Stimulated activated CD4-positive, alpha-beta T cell treated with anti-CD3 and anti-CD28 coated beads, TNF-alpha, amount 100 ng/mL, for 4 hours (primary cell): ENCODE results near the gene GADD45B.
"Not testable (repeated sequence)": the region's sequence is repeated elsewhere in the genome, so short reads cannot be mapped to it uniquely, and the experiment has no call there.

Source experiments
- DNase-seq, 3 experiments: peaks; one replicate each; pipeline ENCODE4 v3.0.0-alpha.2; 2020; ENCODE audit warnings: low read depth in 3 of 3

The GADD45B gene

DNA sequence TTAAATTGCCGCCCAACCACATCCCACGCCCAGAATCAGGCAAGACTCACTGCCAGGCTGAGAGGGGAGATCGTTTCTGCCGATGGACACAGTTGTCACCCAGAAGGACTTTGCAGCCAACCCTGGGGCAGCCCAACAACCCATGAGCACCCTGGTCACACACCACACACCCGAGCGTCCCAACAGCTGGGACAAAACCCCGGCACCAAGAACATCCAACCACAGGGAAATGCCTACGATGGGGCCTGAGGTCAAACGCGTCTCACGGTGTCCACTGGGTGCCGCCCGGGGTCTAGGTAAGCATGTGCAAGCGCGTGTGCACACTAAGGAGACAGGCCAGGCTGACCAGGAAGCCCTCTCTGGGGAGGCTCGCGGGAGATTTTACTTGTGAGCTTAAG is 32.1 kb upstream of the GADD45B start:
- DNase-seq, result no peak

DNA sequence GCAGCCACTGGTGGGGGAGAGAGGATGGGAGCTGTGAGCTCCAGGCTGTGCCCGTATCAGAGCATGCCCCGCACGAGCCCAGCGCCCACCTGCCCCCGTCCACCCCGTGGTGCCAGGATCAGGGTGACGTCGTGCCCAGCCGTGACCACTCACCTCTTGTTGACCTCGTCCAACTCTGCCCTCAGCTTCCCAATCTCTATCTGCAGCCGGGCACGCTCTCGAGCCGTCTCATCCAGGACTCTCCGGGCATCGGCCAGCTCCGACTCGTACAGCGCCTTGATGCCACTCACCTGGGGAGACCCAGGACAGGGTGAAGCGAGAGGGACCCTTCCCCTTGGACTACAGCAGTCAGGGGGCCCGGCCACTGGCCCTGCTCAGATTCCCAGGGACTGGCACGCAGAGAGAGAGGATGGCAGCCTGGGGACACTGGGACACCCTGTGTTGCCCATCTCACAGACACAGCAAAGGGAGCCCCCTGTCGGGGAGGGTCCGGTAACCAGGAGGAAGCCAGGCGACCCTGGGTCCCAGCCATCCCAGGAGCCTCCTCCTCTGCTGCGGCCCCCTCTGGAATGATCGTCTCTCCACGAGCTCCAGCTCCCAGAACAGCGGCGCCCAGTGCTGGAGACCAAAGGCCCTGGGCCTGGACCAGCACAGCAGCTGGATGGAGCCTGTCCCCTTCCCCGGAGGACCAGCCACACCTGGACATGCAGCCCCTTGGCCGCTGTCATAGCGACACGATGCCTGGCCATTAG is 31.5 kb upstream of the GADD45B start:
- DNase-seq, result no peak

GRCh38 chr19:2446381-2446780 is 29.5 kb upstream of the GADD45B start:
- DNase-seq, result no peak

- DNase-seq, result no peak
Observed at GRCh38 chr19:2449019-2449418, 26.9 kb upstream of the GADD45B start.

DNA sequence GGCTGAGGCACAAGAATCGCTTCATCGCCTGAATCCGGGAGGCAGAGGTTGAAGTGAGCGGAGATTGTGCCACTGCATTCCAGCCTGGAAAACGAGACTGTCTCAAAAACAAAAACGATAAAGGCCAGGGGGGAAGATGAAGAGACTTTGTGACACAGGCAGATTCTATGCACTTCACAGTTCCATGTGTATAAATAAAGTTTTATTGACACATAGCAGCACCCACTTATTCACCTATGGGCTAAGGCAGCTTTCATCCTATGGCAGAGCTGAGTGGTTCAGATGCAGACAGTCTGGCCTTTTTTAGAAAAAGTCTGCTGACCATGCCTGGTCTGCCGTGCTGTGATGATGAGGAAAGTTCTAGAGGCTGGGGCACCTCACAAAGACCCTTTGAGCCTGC is 24.8 kb upstream of the GADD45B start:
- DNase-seq, result no peak

- no peak for DNase-seq
Observed at GRCh38 chr19:2451741-2452140, 24.2 kb upstream of the GADD45B start.

- DNase-seq, result no peak
Observed at GRCh38 chr19:2453431-2454025, 22.4 kb upstream of the GADD45B start.

GRCh38 chr19:2454199-2454961 is 21.5 kb upstream of the GADD45B start:
- DNase-seq, result no peak

GRCh38 chr19:2454962-2455850 is 20.7 kb upstream of the GADD45B start:
- DNase-seq, result no peak

DNA sequence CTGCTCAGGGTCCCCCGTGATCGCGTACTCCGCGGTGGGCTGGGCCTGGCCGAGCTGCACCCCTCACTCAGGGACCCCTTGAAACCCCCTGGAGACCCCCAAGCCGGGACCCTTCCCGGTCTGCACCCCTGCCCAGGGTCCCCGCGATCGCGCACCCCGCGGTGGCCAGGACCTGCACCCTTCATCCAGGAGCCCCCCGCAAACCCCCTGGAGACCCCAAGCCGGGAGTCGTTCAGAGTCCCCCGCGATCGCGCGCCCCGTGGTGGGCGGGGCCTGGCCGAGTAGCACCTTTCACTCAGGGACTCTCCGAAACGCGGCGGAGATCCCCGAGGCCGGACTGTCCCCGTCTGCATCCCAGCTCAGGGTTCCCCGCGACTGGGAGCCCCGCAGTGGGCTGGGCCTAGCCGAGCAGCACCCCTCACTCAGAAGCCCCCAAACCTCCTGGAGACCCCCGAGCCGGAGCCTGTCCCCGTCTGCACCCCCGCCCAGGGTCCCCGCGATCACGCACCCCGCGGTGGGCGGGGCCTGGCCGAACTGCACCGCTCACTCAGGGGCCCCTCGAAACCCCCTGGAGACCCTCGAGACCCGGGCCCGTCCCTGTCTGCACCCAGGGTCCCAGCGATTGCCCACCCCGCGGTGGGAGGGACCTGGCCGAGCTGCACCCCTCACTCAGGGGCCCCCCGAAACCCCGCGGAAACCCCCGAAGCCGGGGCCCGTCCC is 19.9 kb upstream of the GADD45B start:
- DNase-seq, result peak in 1 of 3 experiments; percentile 21

- no peak for DNase-seq
Observed at GRCh38 chr19:2457394-2458037, 18.4 kb upstream of the GADD45B start.

GRCh38 chr19:2458054-2458453 is 17.9 kb upstream of the GADD45B start:
- no peak for DNase-seq

DNA sequence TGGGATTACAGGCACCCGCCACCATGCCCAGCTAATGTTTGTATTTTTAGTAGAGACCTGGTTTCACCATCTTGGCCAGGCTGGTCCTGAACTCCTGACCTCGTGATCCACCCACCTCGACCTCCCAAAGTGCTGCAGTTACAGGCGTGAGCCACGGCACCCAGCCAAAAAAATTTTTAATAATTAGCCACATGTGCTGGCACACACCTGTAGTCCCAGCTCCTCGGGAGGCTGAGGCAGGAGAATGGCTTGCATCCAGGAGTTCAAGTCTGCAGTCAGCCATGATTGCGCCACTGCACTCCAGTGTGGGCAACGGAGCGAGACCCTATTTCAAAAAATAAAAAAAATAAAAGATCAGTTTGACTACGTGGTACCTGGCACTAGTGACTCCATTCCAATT is 17.2 kb upstream of the GADD45B start:
- not testable (repeated sequence) for DNase-seq

DNA sequence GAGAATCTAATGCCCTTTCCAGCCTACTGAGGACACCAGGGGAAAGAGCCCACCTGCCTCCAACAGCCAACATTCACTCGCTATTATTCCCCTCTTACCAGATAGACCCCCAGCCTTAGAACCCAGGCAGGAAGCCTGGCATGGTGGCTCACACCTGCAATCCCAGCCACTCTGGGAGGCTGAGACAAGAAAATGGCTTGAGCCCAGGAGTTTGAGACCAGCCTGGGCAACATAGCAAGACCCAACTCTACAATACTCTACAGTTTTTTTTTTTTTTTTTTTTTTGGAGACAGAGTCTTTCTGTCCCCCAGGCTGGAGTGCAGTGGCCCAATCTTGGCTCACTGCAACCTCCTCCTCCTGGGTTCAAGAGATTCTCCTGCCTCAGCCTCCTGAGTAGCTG is 15.7 kb upstream of the GADD45B start:
- no peak for DNase-seq

- peak in 1 of 3 experiments; percentile 53 for DNase-seq
Observed at GRCh38 chr19:2461751-2462634, 13.9 kb upstream of the GADD45B start.

DNA sequence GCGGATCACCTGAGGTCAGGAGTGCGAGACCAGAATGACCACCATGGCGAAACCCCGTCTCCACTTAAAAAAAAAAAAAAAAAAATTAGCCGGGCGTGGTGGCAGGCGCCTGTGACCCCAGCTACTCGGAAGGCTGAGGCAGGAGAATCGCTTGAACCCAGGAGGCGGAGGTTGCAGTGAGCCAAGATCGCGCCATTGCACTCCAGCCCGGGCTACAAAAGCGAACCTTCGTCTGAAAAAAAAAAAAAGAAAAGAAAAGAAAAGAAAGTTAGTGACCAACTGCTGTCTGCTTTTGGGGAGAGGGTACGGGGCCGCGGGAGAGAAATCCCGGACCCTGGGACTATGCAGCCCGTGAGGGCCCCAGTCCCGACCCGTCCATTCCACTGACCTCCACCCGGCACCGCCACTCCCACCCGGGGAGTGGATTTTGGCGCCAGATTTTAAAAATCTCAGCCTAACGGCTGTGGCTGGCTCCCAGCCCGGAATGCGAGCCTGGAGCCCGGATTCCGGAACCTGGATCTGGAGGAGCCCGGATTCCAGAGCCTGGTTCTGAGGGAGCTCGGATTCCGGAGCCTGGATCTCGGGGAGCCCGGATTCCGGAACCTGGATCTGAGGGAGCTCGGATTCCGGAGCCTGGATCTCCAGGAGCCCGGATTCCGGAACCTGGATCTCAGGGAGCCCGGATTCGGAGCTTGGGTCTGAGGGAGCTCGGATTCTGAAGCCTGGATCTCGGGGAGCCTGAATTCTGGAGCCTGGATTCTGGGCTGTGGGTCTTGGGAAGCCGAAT is 13.1 kb upstream of the GADD45B start:
- no peak for DNase-seq

DNA sequence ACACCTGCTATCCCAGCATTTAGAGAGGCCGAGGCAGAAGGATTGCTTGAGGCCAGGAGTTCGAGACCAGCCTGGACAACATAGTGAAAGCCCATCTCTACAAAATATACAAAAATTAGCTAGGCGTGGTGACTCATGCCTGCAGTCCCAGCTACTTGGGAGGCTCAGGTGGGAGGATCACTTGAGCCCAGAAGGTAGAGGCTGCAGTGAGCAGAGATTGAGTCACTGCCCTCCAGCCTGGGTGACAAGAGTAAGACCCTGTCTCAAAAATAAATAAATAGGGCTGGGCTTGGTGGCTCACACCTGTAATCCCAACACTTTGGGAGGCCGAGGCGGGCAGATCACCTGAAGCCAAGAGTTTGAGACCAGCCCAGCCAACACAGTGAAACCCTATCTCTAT is 12.2 kb upstream of the GADD45B start:
- DNase-seq, result not testable (repeated sequence)

DNA sequence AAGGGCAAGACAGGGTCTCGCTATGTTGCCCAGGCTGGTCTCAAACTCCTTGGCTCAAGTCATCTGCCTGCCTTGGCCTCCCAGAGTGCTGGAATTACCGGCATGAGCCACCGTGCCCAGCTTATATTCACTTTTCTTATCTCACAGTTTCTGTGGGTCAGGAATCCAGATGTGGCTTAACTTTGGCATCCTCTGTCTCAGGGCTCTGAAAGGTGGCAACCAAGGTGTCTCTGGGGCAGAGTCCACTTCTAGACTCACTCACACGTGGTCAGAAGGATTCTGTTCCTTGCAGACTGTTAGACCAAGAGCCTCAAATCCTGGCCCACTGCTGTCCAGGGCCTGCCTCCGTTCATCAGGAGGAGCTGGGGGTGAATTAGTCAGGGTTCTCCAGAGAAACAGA is 11.5 kb upstream of the GADD45B start:
- DNase-seq, result no peak

DNA sequence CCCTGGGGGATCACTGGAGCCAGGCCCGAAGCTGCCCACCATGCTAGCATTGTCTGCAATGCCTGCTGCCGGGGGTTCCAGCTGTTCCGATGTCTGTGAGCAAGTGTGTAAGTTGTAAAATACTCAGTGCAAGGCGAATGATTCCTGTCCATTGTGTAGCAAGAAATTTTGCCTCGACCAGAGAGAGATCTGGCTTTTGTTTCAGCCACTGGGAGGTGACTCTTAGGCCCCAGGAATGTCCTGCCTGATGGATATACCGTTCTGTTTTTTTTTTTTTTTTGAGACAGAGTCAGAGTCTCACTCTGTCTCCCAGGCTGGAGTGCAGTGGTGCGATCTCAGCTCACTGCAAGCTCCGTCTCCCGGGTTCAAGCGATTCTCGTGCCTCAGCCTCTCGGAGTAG is 7.3 kb upstream of the GADD45B start:
- DNase-seq, result no peak
